Activated CD8-positive, alpha-beta memory T cell treated with anti-CD3 and anti-CD28 coated beads for 48 hours (primary cell): ENCODE results near the gene RAPGEF3.

Experiments used
- DNase-seq, 3 experiments: peaks; one replicate each; pipeline ENCODE4 v3.0.0-alpha.2; 2020; ENCODE audit warnings: low read depth in 2 of 3, low spot score in 2 of 3

Gene RAPGEF3

GRCh38 chr12:47777151-47777550 lies 18.5 kb upstream of the RAPGEF3 start:
- DNase-seq: no peak

- no peak for DNase-seq
Measured at GRCh38 chr12:47776471-47777143, 17.9 kb upstream of the RAPGEF3 start.

DNA sequence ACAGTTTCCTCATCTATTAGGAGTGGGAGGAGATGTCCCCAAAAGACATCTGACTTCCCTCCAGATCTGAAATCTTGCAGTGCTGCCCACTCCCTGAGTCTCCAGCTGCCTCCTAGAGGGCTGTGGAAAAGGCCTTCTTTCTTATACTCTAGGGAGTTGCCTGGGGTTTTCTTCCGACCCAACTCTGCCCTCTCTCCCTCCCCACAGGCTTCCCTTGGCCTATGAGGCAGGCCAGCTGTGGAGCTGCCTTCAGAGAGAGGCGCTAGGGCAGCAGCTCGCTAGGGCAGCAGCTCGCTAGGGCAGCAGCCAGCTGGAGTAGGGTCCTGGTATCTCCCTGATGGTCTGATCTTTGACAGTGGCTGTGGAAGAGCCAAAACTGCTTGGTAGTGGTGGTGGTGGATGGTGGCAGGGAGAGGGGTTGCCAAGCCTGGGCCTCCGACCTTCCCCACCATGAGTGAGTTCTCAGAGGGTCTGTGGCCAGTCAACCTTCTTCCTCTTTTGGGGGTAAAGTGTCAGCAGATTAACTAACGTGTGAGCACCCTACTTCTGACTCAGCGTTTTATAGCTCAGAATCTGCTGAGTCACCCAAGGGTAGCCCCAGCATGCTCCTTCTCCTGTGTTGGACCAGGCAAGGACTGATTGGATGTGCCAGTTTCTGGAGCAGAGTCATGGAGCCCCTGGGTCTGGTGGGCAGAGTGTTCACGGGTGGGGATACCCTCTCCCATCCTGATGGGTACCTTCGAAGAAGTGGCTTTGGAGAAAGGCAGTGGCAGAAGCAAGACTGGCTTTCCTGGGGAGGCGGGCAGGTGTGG lies 16.6 kb upstream of the RAPGEF3 start:
- no peak for DNase-seq

- no peak for DNase-seq
Measured at GRCh38 chr12:47774663-47775062, 16.0 kb upstream of the RAPGEF3 start.

- no peak for DNase-seq
Measured at GRCh38 chr12:47773858-47774580, 15.3 kb upstream of the RAPGEF3 start.

- peak in 1 of 3 experiments; percentile 43 for DNase-seq
Measured at GRCh38 chr12:47773062-47773857, 14.6 kb upstream of the RAPGEF3 start, which contains the start of gene SLC48A1. SLC48A1 (plus strand) TSS chr12:47773238; CDS start chr12:47773305, 67 bp downstream.

DNA sequence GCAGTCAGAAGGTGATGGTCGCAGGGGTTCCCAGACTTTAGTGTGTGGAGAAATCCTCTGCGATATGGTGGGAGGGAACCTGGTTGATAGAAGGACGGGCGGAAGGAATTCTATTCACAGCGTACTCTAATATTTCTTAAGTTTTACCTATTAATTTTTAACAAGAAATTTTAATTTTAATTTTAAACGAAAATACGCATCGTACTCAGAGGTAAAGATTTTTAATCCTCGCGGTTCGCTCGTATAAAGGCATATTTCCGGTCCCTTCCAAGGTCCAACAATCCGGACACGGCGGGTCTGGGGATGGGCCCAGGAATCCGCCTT lies 14.0 kb upstream of the RAPGEF3 start:
- no peak for DNase-seq

GRCh38 chr12:47772094-47772660 lies 13.5 kb upstream of the RAPGEF3 start:
- DNase-seq: no peak

DNA sequence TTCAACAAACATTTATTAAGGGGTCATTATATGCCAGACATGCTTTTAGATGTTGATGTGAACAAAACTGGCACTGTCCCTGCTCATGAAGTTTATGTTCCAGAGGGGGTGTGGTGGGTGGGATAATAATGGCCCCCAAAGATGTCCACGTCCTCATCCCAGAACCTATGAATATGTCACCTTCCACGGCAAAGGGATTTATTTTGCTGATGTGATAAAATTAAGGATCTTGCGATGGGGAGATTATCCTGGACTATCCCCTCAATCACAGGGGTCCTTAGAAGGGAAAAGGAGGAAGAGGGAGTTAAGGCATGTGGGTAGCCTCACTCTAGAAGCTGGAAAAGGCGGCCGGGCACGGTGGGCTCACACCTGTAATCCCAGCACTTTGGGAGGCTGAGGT lies 12.6 kb upstream of the RAPGEF3 start:
- DNase-seq: no peak

DNA sequence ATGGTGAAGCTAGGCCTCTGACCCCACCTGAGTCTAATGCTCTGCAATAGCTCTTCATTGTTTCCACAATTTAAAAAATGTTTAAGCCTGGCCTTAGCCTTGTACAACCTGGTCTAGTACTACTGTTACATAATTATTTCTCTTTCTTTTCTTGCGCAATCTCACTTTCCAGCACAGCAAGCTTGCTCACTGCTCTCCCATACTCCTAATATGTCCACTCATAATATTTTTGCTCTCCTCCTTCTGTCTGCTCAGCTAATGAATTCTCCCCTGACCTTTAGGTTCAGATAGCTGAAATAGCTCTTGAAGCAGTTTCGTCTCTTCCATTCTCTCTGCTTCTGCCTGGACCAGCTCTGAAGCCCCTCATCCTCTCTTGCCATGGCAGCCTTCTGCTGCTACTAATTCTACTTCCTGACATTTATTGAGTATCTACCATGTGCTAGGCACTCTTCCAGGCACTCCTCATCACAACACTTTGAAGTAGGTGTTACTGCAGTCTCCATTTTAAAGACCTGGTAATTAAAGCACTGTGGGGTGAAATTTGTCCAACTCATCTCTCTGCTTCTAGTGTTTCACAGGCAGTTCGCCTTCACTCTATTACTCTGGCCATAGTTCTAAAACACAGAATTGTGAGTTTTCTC lies 11.5 kb upstream of the RAPGEF3 start:
- DNase-seq: no peak

GRCh38 chr12:47769234-47770085 lies 10.8 kb upstream of the RAPGEF3 start:
- no peak for DNase-seq

GRCh38 chr12:47768323-47768811 lies 9.7 kb upstream of the RAPGEF3 start:
- DNase-seq: no peak

DNA sequence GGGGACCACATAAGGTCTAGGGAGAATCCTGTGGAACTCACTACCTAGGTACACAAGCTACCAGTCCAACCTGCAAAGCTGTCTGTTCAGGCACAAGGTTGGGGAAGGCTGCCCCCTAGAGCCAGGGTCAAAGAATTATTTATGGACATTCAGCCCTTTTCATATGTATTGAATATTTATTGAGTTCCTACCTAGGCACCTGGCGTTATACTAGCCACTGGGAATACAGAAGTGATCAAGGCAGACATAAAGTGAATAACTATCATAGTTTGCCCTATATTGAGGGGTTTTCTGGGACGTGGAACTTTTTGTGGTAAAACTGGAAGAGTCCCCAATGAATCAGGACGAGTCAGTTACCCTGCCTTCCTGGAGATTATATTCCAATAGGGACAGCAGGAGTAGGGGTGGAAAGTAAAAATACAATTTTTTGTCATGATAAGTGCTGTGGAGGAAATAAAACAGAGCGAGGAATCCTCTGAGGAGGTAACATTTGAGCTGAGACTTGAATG lies 8.6 kb upstream of the RAPGEF3 start:
- DNase-seq: peak in 1 of 3 experiments; percentile 36

DNA sequence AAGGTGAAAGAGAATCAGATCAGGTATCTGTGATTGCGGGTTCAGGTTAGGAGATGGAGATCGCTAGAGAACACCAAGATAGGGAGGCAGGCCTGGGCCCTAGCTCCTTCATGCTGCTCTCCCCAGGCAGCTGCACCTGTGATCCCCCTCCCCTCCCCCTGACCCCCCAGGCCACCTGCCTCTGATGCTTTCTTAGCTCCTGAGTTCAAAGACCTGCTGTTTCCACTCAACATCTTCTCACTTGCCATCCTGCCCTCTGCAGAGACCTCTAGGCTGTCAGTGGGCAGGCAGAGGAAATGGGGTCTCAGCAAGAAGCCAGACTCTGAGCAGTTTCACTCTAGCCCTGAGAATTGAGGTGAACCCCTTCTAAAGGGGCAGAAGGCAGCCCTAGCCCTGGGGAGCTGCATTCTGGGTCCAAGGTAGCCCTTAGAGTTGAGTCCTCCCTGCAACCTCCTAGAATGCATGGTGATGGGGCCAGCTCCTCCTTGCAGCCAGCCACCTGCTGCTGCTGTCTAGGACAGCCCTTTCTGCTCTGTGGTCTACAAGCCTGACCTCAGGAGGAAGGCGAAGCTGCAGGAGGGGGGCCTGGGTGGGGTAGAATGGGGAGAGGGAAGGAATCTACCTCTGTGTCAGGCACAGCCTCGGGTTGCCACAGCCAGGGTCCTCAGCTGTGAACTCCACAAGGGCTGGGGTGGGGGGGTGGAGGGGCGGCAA lies 8.0 kb upstream of the RAPGEF3 start:
- no peak for DNase-seq

GRCh38 chr12:47763481-47764346 lies 5.0 kb upstream of the RAPGEF3 start:
- DNase-seq: no peak

DNA sequence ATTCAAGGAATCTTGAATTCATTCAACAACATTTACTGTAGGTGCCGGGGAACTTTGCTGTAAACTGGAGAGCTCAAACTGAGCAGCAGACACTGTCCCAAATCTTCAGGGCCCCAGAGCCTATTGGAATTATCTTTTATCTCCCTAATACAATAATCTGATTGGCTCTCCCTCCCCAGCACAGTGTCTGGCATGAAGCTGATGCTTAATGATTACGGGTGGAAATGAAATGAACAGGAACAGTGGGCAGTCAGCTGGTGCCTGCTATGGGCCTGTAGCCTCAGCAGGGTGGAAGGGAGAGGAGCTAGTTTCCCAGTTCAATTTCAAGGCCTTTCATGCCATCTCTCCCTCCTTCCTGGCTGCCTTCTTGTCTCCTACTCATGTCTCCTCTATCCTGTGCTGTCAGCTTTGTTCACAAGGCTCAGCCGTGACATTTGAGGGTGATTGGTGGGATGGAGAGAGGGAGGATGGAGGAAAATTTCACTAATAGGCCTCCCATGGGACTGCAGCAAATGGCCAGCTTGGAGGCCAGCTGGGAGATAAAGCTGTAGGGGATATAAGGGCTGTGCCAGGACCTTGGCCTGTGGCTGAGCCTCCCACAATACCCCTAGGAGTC lies 4.3 kb upstream of the RAPGEF3 start:
- no peak for DNase-seq

- no peak for DNase-seq
Measured at GRCh38 chr12:47758584-47758833, 171 bp downstream of the RAPGEF3 start.
